Gastrocnemius medialis (tissue), 4 donors: ENCODE results near the gene HOXA5.

ENCODE experiments used
- POLR2A ChIP-seq, 2 donors: fragments of 450-650 bp; IDR thresholded peaks; one replicate each; pipeline ENCODE4 v1.6.1; 2017; ENCODE audit warnings: antibody characterized with exemption in 2 of 2, mild to moderate bottlenecking in 2 of 2, moderate library complexity in 2 of 2
- TF ChIP-seq, protein P1 (sequence below), 5 experiments: fragments of 450-650 bp in 3 of 5; fragments of 200-600 bp in 2 of 5; sonication (generic) in 2 of 5; IDR thresholded peaks in 4 of 5; conservative IDR thresholded peaks in 1 of 5; 1 replicate in 4 of 5; 2 replicates in 1 of 5; pipeline ENCODE4 v1.5.1; 2016 to 2019; ENCODE audit warnings: antibody characterized with exemption in 5 of 5, mild to moderate bottlenecking in 3 of 5, moderate library complexity in 3 of 5

DNA sequence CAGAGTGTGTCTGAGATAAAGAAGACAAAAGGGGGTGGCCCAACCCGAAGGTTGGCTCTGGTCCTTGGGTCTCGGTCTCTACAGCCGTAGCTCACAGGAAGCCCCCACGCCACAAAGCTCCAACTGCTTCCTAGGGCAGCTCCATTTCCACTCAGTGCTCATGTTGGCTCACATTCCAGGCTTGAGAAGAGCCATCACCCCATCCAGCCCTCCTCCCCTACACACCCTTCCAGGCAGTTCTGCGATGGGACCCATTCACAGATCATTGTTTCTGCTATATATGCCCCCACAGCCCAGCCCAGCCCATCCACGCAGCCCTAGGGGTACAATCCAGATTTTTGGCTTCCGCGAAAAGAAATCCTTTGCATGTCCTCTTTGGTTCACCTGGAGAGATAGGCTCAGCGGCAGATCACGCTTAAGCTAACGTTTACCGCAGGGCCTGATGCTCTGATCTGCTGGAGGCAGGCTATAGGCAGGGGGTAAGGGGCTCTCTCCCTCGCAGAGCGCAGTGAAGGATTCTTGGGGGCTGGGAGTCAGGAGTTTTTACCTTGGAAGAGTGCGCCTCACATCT is 47.8 kb upstream of the HOXA5 start:
- TF ChIP-seq, protein P1, sequence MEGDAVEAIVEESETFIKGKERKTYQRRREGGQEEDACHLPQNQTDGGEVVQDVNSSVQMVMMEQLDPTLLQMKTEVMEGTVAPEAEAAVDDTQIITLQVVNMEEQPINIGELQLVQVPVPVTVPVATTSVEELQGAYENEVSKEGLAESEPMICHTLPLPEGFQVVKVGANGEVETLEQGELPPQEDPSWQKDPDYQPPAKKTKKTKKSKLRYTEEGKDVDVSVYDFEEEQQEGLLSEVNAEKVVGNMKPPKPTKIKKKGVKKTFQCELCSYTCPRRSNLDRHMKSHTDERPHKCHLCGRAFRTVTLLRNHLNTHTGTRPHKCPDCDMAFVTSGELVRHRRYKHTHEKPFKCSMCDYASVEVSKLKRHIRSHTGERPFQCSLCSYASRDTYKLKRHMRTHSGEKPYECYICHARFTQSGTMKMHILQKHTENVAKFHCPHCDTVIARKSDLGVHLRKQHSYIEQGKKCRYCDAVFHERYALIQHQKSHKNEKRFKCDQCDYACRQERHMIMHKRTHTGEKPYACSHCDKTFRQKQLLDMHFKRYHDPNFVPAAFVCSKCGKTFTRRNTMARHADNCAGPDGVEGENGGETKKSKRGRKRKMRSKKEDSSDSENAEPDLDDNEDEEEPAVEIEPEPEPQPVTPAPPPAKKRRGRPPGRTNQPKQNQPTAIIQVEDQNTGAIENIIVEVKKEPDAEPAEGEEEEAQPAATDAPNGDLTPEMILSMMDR (IDR thresholded peaks at IDR 0.05 in 4 of 5, conservative IDR thresholded peaks at IDR 0.05 in 1 of 5), result no peak
- TF ChIP-seq POLR2A (IDR thresholded peaks at IDR 0.05), result no peak
